K562 (cell line): ENCODE data around the gene TASP1. TPM values are rescaled to one million over a fixed set of nuclear protein-coding genes. Genes with fewer than 3 reads are reported as not detected.

Experiments used
- ARID2 ChIP-seq: fragments of 450-650 bp; IDR thresholded peaks from 2 replicates; pipeline ENCODE4 v1.6.1; 2017; ENCODE audit warnings: antibody characterized with exemption, mild to moderate bottlenecking
- CBFA2T2 ChIP-seq: fragments of 450-650 bp; conservative IDR thresholded peaks from 2 replicates; pipeline ENCODE4 v1.6.1; 2017; ENCODE audit warnings: mild to moderate bottlenecking
- KDM5B ChIP-seq: fragments of 200-600 bp; sonication (generic); IDR thresholded peaks from 2 replicates; pipeline ENCODE4 v1.6.1; 2012; ENCODE audit warnings: low read depth, mild to moderate bottlenecking, moderate library complexity, low read length, control low read depth, inconsistent platforms; ENCODE audit not compliant: insufficient replicate concordance
- LCOR ChIP-seq: sonication (generic); formaldehyde crosslinking; IDR thresholded peaks from 2 replicates; pipeline ENCODE4 v1.8.0; 2022; ENCODE audit warnings: mild to moderate bottlenecking, missing genetic modification reagents
- NCOR1 ChIP-seq: fragments of 450-650 bp; IDR thresholded peaks from 2 replicates; pipeline ENCODE4 v1.6.1; 2016; ENCODE audit warnings: mild to moderate bottlenecking, moderate library complexity
- RBBP5 ChIP-seq: fragments of 200-600 bp; sonication (generic); IDR thresholded peaks from 2 replicates; pipeline ENCODE4 v1.6.1; 2012; ENCODE audit warnings: borderline replicate concordance, mild to moderate bottlenecking, low read length, control low read depth, inconsistent platforms; ENCODE audit not compliant: insufficient read depth, poor library complexity, severe bottlenecking
- SREBF2 ChIP-seq: sonication (generic); formaldehyde crosslinking; IDR thresholded peaks from 2 replicates; pipeline ENCODE4 v1.4.0; 2020; ENCODE audit warnings: mild to moderate bottlenecking, missing genetic modification reagents
- TEAD1 ChIP-seq, 2 experiments: fragments of 450-650 bp in 1 of 2; sonication (generic) in 1 of 2; formaldehyde crosslinking; IDR thresholded peaks; 2 replicates each; pipeline versions ENCODE4 v1.4.0 to v1.8.0; 2020 to 2022; ENCODE audit warnings: mild to moderate bottlenecking in 2 of 2, missing genetic modification reagents in 1 of 2
- WHSC1 ChIP-seq: IDR thresholded peaks from one replicate; pipeline ENCODE4 v1.6.1; 2012; ENCODE audit warnings: low read length, control low read depth, inconsistent platforms
- ZNF184 ChIP-seq: sonication (generic); formaldehyde crosslinking; IDR thresholded peaks from 2 replicates; pipeline ENCODE4 v1.5.0; 2020; ENCODE audit warnings: missing genetic modification reagents
- ZNF274 ChIP-seq: IDR thresholded peaks from 2 replicates; pipeline ENCODE4 v1.6.1; 2011; ENCODE audit warnings: low read depth, mild to moderate bottlenecking, low read length, moderate library complexity, borderline replicate concordance
- ZNF561 ChIP-seq: fragments of 450-650 bp; formaldehyde crosslinking; conservative IDR thresholded peaks from 2 replicates; pipeline ENCODE4 v1.4.0; 2020; ENCODE audit warnings: mild to moderate bottlenecking, moderate library complexity
- polyA plus RNA-seq, 8 experiments: library from polyadenylated mRNA; depleted of rRNA in 4 of 8; stranded (reverse) in 5 of 8; unstranded in 3 of 8; fragments of >200 nt; fragmentation: Nextera tagmentation in 2 of 8; fragmentation: Illumina TruSeq in 1 of 8; extraction: Ambion mirVana in 2 of 8; extraction: Trizol in 1 of 8; gene quantifications; 2 replicates each; pipeline versions ENCODE4 v1.2.1 to v1.2.3, GENCODE V29; 2011 to 2014; ENCODE audit warnings: inconsistent platforms in 1 of 8, missing spikeins in 1 of 8
- total RNA-seq, 7 experiments: library from RNA; depleted of rRNA in 6 of 7; stranded (reverse); fragments of >200 nt in 6 of 7; fragmentation: Illumina TruSeq in 2 of 7; extraction: Trizol in 2 of 7; gene quantifications; 2 replicates each; pipeline versions ENCODE4 v1.2.1 to v1.2.3, GENCODE V29; 2011 to 2021; ENCODE audit warnings: low replicate concordance in 1 of 7
- TF ChIP-seq, protein P1 (sequence below): sonication (generic); formaldehyde crosslinking; IDR thresholded peaks from 2 replicates; pipeline ENCODE4 v1.8.0; 2022; ENCODE audit warnings: missing genetic modification reagents, mild to moderate bottlenecking, moderate library complexity, borderline replicate concordance
- TF ChIP-seq, protein P2 (sequence below): fragments of 200-800 bp; sonication (Bioruptor generic); IDR thresholded peaks from 2 replicates; pipeline ENCODE4 v1.6.1; 2016; ENCODE audit warnings: missing genetic modification characterization, missing compliant biosample characterization
- TF ChIP-seq, protein P3 (sequence below): sonication (generic); formaldehyde crosslinking; IDR thresholded peaks from 2 replicates; pipeline ENCODE4 v1.8.1; 2023; ENCODE audit warnings: mild to moderate bottlenecking, missing genetic modification reagents
- TF ChIP-seq, protein P4 (sequence below), 2 experiments: fragments of 450-650 bp in 1 of 2; sonication (generic) in 1 of 2; formaldehyde crosslinking; conservative IDR thresholded peaks; 2 replicates each; pipeline versions ENCODE4 v1.4.0 to v1.8.1; 2020 to 2022; ENCODE audit warnings: mild to moderate bottlenecking in 1 of 2, missing genetic modification reagents in 1 of 2
- TF ChIP-seq, protein P5 (sequence below): fragments of 250-450 bp; sonication (Bioruptor Pico); IDR thresholded peaks from 2 replicates; pipeline ENCODE4 v1.5.0; 2021

Gene TASP1
- total and polyA plus RNA-seq, 9 of the 15 experiments (the other 6 are each of a cell fraction or from before 2014, with no cell fraction given): 3.7 to 10.6 (median 6.4) TPM

DNA sequence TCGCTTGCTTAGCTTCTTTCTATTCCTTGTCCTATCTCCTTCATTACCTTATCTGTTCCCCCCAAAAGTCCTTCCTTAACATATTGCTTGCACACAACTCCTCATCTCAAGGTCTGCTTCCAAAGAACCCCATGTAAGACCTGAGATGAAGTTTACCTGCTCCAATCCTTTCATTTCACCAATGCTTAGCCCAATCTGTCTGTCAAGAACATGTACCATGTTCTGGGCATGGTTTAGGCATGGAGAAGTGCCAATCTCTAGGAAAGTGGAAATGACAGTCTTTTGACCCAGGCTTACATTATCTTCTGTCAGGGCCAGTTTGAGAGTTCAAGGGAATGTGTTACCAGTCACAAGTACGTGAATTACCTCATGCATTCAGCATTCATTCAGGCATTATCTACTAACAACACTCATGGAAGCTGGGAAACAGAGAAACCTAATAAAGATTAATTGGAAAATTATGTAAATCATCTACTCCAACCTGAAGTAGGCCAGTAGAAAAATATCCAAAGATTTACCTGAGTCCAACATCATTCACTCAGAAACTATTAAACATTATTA is 15.8 kb upstream of the TASP1 start (continued):
- TF ChIP-seq, protein P1, sequence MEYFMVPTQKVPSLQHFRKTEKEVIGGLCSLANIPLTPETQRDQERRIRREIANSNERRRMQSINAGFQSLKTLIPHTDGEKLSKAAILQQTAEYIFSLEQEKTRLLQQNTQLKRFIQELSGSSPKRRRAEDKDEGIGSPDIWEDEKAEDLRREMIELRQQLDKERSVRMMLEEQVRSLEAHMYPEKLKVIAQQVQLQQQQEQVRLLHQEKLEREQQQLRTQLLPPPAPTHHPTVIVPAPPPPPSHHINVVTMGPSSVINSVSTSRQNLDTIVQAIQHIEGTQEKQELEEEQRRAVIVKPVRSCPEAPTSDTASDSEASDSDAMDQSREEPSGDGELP (CRISPR knock-in tag): no peak
- TF ChIP-seq, protein P2, sequence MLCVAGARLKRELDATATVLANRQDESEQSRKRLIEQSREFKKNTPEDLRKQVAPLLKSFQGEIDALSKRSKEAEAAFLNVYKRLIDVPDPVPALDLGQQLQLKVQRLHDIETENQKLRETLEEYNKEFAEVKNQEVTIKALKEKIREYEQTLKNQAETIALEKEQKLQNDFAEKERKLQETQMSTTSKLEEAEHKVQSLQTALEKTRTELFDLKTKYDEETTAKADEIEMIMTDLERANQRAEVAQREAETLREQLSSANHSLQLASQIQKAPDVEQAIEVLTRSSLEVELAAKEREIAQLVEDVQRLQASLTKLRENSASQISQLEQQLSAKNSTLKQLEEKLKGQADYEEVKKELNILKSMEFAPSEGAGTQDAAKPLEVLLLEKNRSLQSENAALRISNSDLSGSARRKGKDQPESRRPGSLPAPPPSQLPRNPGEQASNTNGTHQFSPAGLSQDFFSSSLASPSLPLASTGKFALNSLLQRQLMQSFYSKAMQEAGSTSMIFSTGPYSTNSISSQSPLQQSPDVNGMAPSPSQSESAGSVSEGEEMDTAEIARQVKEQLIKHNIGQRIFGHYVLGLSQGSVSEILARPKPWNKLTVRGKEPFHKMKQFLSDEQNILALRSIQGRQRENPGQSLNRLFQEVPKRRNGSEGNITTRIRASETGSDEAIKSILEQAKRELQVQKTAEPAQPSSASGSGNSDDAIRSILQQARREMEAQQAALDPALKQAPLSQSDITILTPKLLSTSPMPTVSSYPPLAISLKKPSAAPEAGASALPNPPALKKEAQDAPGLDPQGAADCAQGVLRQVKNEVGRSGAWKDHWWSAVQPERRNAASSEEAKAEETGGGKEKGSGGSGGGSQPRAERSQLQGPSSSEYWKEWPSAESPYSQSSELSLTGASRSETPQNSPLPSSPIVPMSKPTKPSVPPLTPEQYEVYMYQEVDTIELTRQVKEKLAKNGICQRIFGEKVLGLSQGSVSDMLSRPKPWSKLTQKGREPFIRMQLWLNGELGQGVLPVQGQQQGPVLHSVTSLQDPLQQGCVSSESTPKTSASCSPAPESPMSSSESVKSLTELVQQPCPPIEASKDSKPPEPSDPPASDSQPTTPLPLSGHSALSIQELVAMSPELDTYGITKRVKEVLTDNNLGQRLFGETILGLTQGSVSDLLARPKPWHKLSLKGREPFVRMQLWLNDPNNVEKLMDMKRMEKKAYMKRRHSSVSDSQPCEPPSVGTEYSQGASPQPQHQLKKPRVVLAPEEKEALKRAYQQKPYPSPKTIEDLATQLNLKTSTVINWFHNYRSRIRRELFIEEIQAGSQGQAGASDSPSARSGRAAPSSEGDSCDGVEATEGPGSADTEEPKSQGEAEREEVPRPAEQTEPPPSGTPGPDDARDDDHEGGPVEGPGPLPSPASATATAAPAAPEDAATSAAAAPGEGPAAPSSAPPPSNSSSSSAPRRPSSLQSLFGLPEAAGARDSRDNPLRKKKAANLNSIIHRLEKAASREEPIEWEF: no peak
- TF ChIP-seq, protein P3, sequence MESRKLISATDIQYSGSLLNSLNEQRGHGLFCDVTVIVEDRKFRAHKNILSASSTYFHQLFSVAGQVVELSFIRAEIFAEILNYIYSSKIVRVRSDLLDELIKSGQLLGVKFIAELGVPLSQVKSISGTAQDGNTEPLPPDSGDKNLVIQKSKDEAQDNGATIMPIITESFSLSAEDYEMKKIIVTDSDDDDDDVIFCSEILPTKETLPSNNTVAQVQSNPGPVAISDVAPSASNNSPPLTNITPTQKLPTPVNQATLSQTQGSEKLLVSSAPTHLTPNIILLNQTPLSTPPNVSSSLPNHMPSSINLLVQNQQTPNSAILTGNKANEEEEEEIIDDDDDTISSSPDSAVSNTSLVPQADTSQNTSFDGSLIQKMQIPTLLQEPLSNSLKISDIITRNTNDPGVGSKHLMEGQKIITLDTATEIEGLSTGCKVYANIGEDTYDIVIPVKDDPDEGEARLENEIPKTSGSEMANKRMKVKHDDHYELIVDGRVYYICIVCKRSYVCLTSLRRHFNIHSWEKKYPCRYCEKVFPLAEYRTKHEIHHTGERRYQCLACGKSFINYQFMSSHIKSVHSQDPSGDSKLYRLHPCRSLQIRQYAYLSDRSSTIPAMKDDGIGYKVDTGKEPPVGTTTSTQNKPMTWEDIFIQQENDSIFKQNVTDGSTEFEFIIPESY (CRISPR knock-in tag): no peak
- TF ChIP-seq NCOR1 (0 out of 2 replicates have a peak, but pooled peaks have one; percentile 26), ARID2 (no peak), WHSC1 (no peak), ZNF561 (CRISPR knock-in tag) (no peak), CBFA2T2 (0 out of 2 replicates have a peak, but pooled peaks have one; percentile 15), ZNF184 (CRISPR knock-in tag) (no peak), SREBF2 (CRISPR knock-in tag) (no peak), KDM5B (no peak), LCOR (CRISPR knock-in tag) (peak; percentile 79), TEAD1 (CRISPR knock-in tag; IDR thresholded peaks at IDR 0.05) (peak in 1 of 2 experiments; percentile 79; a peak in 1 of 4 replicates), RBBP5 (peak; percentile 79), ZNF274 (no peak)
- TF ChIP-seq, protein P4, sequence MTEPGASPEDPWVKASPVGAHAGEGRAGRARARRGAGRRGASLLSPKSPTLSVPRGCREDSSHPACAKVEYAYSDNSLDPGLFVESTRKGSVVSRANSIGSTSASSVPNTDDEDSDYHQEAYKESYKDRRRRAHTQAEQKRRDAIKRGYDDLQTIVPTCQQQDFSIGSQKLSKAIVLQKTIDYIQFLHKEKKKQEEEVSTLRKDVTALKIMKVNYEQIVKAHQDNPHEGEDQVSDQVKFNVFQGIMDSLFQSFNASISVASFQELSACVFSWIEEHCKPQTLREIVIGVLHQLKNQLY (CRISPR knock-in tag; conservative IDR thresholded peaks at IDR 0.05): no peak
- TF ChIP-seq, protein P5, sequence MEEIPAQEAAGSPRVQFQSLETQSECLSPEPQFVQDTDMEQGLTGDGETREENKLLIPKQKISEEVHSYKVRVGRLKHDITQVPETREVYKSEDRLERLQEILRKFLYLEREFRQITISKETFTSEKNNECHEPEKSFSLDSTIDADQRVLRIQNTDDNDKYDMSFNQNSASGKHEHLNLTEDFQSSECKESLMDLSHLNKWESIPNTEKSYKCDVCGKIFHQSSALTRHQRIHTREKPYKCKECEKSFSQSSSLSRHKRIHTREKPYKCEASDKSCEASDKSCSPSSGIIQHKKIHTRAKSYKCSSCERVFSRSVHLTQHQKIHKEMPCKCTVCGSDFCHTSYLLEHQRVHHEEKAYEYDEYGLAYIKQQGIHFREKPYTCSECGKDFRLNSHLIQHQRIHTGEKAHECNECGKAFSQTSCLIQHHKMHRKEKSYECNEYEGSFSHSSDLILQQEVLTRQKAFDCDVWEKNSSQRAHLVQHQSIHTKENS: no peak
